Right lobe of liver (tissue), 6 donors: Measurements from ENCODE around the gene DACH1. TPM values are rescaled to one million over a fixed set of nuclear protein-coding genes. Genes with fewer than 3 reads are reported as not detected.

Experiments used
- ATAC-seq, 4 donors: fragments of 200-7000 bp; cut with Tn5 transposase; one replicate each; pipeline ENCODE4 v1.9.1; 2020; ENCODE audit warnings: mild to moderate bottlenecking in 4 of 4, moderate library complexity in 4 of 4
- DNase-seq, 3 donors: peaks; one replicate each; pipeline ENCODE4 v3.0.0-alpha.2; 2020
- H3K27ac ChIP-seq, 3 donors: fragments of 200-600 bp; one replicate each; pipeline ENCODE4 v1.8.0; 2022
- H3K27me3 ChIP-seq, 2 donors: fragments of 200-600 bp; one replicate each; pipeline ENCODE4 v1.8.0; 2022
- H3K36me3 ChIP-seq, 4 donors: fragments of 200-600 bp; sonication (generic) in 1 of 4; one replicate each; pipeline versions ENCODE4 v1.5.1 to v1.8.0; 2017 to 2022; ENCODE audit warnings: control low read depth in 1 of 4
- H3K4me1 ChIP-seq, 4 donors: fragments of 200-600 bp; sonication (generic) in 1 of 4; one replicate each; pipeline versions ENCODE4 v1.5.1 to v1.8.0; 2017 to 2022; ENCODE audit warnings: control low read depth in 1 of 4
- H3K4me3 ChIP-seq, 3 donors: fragments of 200-600 bp; one replicate each; pipeline ENCODE4 v1.8.0; 2022
- H3K9me3 ChIP-seq, 4 donors: fragments of 200-600 bp; sonication (generic) in 1 of 4; one replicate each; pipeline versions ENCODE4 v1.5.1 to v1.8.0; 2017 to 2022; ENCODE audit warnings: control low read depth in 1 of 4
- POLR2A ChIP-seq: fragments of 450-650 bp; IDR thresholded peaks from one replicate; pipeline ENCODE4 v1.6.1; 2017; ENCODE audit warnings: antibody characterized with exemption, mild to moderate bottlenecking
- WGBS: methylation state at CpG from one replicate; pipeline ENCODE4 v1.1.6; 2018; ENCODE audit warnings: low coverage, low lambda C conversion rate; ENCODE audit not compliant: insufficient coverage; ENCODE audit errors: missing lambda C conversion rate; 5-methylcytosine and 5-hydroxymethylcytosine counted together
- intact Hi-C, 2 donors: fragments of 100-400 bp; cut with DNase I; formaldehyde crosslinking; loops; one replicate each; pipeline versions ENCODE4 v1.11.2 to v1.14.1; 2022
- total RNA-seq, 6 experiments: library from RNA; depleted of rRNA in 2 of 6; stranded (reverse); fragments of >200 nt in 2 of 6; fragmentation: NEBNext Ultra II Directional in 3 of 6; extraction: Animal tissue kit (Norgen Biotek cat#: 25700) in 3 of 6; gene quantifications; one replicate each; pipeline versions ENCODE4 v1.1.0 to v1.2.4, GENCODE V29; 2016 to 2023
- TF ChIP-seq, protein P1 (sequence below), 4 donors: fragments of 200-600 bp in 3 of 4; fragments of 450-650 bp in 1 of 4; IDR thresholded peaks; one replicate each; pipeline versions ENCODE4 v1.5.1 to v1.8.0; 2016 to 2022; ENCODE audit warnings: antibody characterized with exemption in 4 of 4, mild to moderate bottlenecking in 2 of 4
- donor health status: DM: no; HTN: yes; CAD: no.
- donor health status: DM: no; HTN: no; CAD: no.
- donor health status: DM: no; HTN: no; CAD: no.
- donor health status: DM: no; HTN: yes; CAD: no.
- donor health status: DM: no; HTN: yes; CAD: no.

Gene DACH1
- total RNA-seq, 6 experiments from 2014 or later, result 0.80 to 1.5 (median 0.94) TPM

DNA sequence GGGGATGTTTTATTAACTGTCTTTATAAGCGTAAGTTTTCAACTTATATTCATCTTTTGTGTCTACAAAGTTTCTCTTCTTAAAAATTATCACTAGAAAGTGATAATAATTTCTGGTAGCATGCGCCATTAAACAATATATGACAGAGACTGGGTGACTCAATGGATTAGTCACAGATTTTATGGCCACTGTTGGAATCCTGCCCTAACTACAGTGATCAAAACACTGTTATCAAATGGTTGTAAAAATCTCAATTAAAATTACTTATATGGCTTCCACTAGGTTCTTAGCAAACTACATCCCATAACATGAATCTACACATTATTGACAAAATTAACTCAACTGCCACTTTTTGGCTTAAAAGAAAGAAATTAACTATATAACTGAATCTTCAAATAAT is 350.0 kb downstream of the DACH1 start:
- Histone ChIP-seq H3K4me3 (no peak overlapping the region), H3K27ac (no peak overlapping the region), H3K36me3 (no peaks in the 10 kb centered on the region), H3K9me3 (no peaks in the 10 kb centered on the region), H3K4me1 (no peaks in the 10 kb centered on the region), H3K27me3 (no peaks in the 10 kb centered on the region)
- WGBS, result 64% methylated on average over 2 of the region's 2 CpGs
- no peak for TF ChIP-seq POLR2A
- TF ChIP-seq, protein P1, sequence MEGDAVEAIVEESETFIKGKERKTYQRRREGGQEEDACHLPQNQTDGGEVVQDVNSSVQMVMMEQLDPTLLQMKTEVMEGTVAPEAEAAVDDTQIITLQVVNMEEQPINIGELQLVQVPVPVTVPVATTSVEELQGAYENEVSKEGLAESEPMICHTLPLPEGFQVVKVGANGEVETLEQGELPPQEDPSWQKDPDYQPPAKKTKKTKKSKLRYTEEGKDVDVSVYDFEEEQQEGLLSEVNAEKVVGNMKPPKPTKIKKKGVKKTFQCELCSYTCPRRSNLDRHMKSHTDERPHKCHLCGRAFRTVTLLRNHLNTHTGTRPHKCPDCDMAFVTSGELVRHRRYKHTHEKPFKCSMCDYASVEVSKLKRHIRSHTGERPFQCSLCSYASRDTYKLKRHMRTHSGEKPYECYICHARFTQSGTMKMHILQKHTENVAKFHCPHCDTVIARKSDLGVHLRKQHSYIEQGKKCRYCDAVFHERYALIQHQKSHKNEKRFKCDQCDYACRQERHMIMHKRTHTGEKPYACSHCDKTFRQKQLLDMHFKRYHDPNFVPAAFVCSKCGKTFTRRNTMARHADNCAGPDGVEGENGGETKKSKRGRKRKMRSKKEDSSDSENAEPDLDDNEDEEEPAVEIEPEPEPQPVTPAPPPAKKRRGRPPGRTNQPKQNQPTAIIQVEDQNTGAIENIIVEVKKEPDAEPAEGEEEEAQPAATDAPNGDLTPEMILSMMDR (IDR thresholded peaks at IDR 0.05), result no peak
- DNase-seq (no peak), ATAC-seq (no peak)
- intact Hi-C loops, result no loop called here

DNA sequence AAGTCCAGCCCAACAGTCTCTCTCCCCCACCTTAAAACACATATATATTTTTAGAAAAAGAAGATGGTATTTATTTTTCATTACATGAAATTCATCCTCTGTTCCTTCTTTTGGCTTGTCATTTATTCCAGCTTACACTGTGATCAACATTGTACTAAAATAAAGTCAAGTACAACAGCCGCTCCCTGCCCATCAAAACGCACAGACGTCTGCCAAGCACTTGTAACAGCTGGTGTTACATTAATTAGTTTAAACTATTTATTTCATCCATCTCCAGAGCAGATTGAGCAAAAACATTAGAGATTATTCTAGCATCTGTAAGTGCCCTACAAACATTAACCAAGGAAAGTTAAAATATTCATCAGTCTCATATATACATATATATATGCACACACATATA is 350.5 kb downstream of the DACH1 start:
- H3K9me3 ChIP-seq, result no peaks in the 10 kb centered on the region
- H3K36me3 ChIP-seq, result no peaks in the 10 kb centered on the region
- DNase-seq (no peak), ATAC-seq (no peak)
- 62% methylated on average over 3 of the region's 3 CpGs for WGBS
- no peak overlapping the region for H3K27ac ChIP-seq
- intact Hi-C loops, result no loop called here
- no peaks in the 10 kb centered on the region for H3K4me1 ChIP-seq
- no peak overlapping the region for H3K4me3 ChIP-seq
- no peak for TF ChIP-seq POLR2A
- TF ChIP-seq, protein P1 (IDR thresholded peaks at IDR 0.05), result no peak
- no peaks in the 10 kb centered on the region for H3K27me3 ChIP-seq

DNA sequence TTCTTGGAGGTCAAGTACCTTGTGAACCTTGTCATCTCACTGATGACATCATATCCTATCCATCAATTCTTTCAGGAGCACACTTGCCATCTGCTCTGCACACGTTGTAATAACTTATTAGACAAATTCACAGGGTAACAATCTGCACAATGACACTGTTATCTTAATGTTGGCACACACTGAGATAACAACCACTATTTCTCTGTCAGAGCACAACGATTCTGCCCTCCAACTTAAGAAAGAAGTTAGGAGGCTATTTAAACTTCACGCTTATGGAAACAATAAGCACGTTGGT is 351.3 kb downstream of the DACH1 start:
- no peaks in the 10 kb centered on the region for H3K27me3 ChIP-seq
- H3K27ac ChIP-seq, result no peak overlapping the region
- 31% methylated on average over 4 of the region's 4 CpGs for WGBS
- no peaks in the 10 kb centered on the region for H3K9me3 ChIP-seq
- intact Hi-C loops, result no loop called here
- H3K36me3 ChIP-seq, result no peaks in the 10 kb centered on the region
- no peaks in the 10 kb centered on the region for H3K4me1 ChIP-seq
- H3K4me3 ChIP-seq, result no peak overlapping the region
- ATAC-seq (no peak), DNase-seq (no peak)
- no peak for TF ChIP-seq POLR2A
- TF ChIP-seq, protein P1 (IDR thresholded peaks at IDR 0.05), result no peak

DNA sequence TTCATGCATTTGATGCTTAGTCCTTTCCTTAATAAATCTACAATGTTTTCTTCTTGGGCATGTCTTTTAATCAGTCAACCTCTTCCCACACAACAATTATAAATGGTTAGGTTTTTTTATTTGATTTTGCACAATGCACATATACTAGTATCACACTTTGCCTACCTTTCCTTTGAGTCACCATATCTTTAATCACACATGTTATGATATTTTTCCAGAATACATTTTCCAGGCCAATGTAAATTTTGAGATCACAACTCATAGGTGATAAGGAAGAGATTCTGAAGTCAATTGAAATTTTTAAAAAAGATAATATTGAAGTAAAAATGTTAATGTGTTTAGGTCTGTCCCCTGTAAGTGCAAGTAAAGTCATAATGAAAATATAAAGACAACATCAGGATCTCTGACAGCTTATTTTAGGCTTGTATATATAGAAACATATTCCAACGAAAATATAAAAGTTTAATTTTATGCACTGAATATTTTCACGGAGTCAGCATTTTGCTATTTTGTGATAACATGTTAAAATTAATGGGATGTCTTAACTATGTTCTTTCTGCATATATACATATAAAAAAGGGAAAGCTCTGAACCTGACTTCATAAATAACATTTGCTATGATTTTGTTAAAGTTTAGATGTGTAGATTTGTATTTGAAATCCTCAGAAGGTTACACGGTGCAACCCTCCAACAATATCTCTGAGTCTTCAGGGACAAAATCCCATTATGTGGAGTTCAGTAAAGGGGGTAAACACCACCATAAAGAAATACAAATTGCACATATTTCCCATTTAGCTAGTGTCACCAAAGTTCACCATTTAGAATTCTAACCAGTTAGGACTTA is 351.9 kb downstream of the DACH1 start:
- no peak for TF ChIP-seq POLR2A
- TF ChIP-seq, protein P1 (IDR thresholded peaks at IDR 0.05), result no peak
- Histone ChIP-seq H3K9me3 (no peaks in the 10 kb centered on the region), H3K4me3 (no peak overlapping the region), H3K4me1 (no peaks in the 10 kb centered on the region), H3K27ac (no peak overlapping the region), H3K36me3 (no peaks in the 10 kb centered on the region), H3K27me3 (no peaks in the 10 kb centered on the region)
- ATAC-seq (no peak), DNase-seq (no peak)
- WGBS, result 46% methylated on average over 3 of the region's 3 CpGs
- intact Hi-C loops, result no loop called here
